WTC11 (cell line): Measurements from ENCODE around the gene IZUMO2.

Source experiments
- IRF2 ChIP-seq: sonication (generic); formaldehyde crosslinking; IDR thresholded peaks from 2 replicates; pipeline ENCODE4 v1.8.0; 2022; ENCODE audit warnings: low read depth, missing genetic modification reagents, borderline replicate concordance
- JUN ChIP-seq: sonication (generic); formaldehyde crosslinking; IDR thresholded peaks from 2 replicates; pipeline ENCODE4 v1.8.0; 2023; ENCODE audit warnings: mild to moderate bottlenecking, missing genetic modification reagents
- NR2C2 ChIP-seq: sonication (generic); formaldehyde crosslinking; IDR thresholded peaks from 2 replicates; pipeline ENCODE4 v1.8.0; 2022; ENCODE audit warnings: mild to moderate bottlenecking, missing genetic modification reagents
- ZNF423 ChIP-seq: fragments of 250-450 bp; sonication (Bioruptor Pico); IDR thresholded peaks from 2 replicates; pipeline ENCODE4 v2.1.2; 2022; ENCODE audit warnings: mild to moderate bottlenecking, moderate library complexity
- TF ChIP-seq, protein P1 (sequence below): fragments of 200-600 bp; IDR thresholded peaks from 2 replicates; pipeline ENCODE4 v1.8.0; 2022; ENCODE audit warnings: antibody characterized with exemption
- TF ChIP-seq, protein P2 (sequence below): sonication (generic); formaldehyde crosslinking; IDR thresholded peaks from 2 replicates; pipeline ENCODE4 v1.8.0; 2022; ENCODE audit warnings: mild to moderate bottlenecking, missing genetic modification reagents
- TF ChIP-seq, protein P3 (sequence below): sonication (generic); formaldehyde crosslinking; conservative IDR thresholded peaks from 2 replicates; pipeline ENCODE4 v1.8.1; 2022; ENCODE audit warnings: mild to moderate bottlenecking, missing genetic modification reagents
- TF ChIP-seq, protein P4 (sequence below): sonication (generic); formaldehyde crosslinking; IDR thresholded peaks from 2 replicates; pipeline ENCODE4 v1.8.1; 2023; ENCODE audit warnings: mild to moderate bottlenecking, missing genetic modification reagents, borderline replicate concordance
- TF ChIP-seq, protein P5 (sequence below): sonication (generic); formaldehyde crosslinking; IDR thresholded peaks from 2 replicates; pipeline ENCODE4 v1.8.1; 2023; ENCODE audit warnings: mild to moderate bottlenecking, missing genetic modification reagents
- TF ChIP-seq, protein P6 (sequence below): sonication (generic); formaldehyde crosslinking; IDR thresholded peaks from 2 replicates; pipeline ENCODE4 v1.8.0; 2022; ENCODE audit warnings: mild to moderate bottlenecking, missing genetic modification reagents
- TF ChIP-seq, protein P7 (sequence below): sonication (generic); formaldehyde crosslinking; IDR thresholded peaks from 2 replicates; pipeline ENCODE4 v1.8.0; 2023; ENCODE audit warnings: missing genetic modification reagents

DNA sequence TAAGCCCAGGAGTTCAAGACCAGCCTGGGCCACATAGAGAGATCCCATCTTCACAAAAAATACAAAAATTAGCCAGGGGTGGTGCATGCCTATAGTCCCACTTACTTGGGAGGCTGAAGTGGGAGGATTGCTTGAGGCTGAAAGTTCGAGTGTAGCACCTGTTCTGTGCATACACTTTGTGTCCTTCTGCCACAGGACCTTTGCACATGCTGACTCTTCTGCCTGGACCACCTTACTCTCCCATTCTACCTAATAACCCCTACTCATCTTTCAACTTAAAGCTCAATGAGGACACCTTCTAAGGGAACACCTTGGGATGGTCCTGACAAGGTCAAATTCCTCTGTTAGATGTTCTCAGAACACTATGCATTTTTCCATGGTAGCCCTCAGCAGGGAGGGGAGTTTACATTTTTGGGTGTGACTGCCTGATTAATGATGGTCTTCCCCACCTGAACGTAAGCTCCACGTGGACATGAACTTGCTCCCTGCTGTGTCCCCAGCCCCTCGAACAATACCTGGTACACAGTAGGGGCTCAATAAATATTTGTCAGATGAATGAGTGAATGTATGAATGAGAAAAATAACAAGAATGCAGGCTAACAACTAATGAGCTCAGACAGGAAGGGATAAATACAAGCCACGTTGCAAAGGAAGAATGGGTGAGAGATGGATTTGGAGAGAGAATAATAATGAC, 11.2 kb upstream of the IZUMO2 start:
- TF ChIP-seq NR2C2 (no peak), JUN (CRISPR knock-in tag) (no peak), IRF2 (CRISPR knock-in tag) (no peak), ZNF423 (CRISPR knock-in tag) (no peak)
- TF ChIP-seq, protein P1, sequence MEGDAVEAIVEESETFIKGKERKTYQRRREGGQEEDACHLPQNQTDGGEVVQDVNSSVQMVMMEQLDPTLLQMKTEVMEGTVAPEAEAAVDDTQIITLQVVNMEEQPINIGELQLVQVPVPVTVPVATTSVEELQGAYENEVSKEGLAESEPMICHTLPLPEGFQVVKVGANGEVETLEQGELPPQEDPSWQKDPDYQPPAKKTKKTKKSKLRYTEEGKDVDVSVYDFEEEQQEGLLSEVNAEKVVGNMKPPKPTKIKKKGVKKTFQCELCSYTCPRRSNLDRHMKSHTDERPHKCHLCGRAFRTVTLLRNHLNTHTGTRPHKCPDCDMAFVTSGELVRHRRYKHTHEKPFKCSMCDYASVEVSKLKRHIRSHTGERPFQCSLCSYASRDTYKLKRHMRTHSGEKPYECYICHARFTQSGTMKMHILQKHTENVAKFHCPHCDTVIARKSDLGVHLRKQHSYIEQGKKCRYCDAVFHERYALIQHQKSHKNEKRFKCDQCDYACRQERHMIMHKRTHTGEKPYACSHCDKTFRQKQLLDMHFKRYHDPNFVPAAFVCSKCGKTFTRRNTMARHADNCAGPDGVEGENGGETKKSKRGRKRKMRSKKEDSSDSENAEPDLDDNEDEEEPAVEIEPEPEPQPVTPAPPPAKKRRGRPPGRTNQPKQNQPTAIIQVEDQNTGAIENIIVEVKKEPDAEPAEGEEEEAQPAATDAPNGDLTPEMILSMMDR = no peak
- TF ChIP-seq, protein P2, sequence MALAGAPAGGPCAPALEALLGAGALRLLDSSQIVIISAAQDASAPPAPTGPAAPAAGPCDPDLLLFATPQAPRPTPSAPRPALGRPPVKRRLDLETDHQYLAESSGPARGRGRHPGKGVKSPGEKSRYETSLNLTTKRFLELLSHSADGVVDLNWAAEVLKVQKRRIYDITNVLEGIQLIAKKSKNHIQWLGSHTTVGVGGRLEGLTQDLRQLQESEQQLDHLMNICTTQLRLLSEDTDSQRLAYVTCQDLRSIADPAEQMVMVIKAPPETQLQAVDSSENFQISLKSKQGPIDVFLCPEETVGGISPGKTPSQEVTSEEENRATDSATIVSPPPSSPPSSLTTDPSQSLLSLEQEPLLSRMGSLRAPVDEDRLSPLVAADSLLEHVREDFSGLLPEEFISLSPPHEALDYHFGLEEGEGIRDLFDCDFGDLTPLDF (CRISPR knock-in tag) = no peak
- TF ChIP-seq, protein P3, sequence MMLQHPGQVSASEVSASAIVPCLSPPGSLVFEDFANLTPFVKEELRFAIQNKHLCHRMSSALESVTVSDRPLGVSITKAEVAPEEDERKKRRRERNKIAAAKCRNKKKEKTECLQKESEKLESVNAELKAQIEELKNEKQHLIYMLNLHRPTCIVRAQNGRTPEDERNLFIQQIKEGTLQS (CRISPR knock-in tag) = no peak
- TF ChIP-seq, protein P4, sequence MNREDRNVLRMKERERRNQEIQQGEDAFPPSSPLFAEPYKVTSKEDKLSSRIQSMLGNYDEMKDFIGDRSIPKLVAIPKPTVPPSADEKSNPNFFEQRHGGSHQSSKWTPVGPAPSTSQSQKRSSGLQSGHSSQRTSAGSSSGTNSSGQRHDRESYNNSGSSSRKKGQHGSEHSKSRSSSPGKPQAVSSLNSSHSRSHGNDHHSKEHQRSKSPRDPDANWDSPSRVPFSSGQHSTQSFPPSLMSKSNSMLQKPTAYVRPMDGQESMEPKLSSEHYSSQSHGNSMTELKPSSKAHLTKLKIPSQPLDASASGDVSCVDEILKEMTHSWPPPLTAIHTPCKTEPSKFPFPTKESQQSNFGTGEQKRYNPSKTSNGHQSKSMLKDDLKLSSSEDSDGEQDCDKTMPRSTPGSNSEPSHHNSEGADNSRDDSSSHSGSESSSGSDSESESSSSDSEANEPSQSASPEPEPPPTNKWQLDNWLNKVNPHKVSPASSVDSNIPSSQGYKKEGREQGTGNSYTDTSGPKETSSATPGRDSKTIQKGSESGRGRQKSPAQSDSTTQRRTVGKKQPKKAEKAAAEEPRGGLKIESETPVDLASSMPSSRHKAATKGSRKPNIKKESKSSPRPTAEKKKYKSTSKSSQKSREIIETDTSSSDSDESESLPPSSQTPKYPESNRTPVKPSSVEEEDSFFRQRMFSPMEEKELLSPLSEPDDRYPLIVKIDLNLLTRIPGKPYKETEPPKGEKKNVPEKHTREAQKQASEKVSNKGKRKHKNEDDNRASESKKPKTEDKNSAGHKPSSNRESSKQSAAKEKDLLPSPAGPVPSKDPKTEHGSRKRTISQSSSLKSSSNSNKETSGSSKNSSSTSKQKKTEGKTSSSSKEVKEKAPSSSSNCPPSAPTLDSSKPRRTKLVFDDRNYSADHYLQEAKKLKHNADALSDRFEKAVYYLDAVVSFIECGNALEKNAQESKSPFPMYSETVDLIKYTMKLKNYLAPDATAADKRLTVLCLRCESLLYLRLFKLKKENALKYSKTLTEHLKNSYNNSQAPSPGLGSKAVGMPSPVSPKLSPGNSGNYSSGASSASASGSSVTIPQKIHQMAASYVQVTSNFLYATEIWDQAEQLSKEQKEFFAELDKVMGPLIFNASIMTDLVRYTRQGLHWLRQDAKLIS (CRISPR knock-in tag) = no peak
- TF ChIP-seq, protein P5, sequence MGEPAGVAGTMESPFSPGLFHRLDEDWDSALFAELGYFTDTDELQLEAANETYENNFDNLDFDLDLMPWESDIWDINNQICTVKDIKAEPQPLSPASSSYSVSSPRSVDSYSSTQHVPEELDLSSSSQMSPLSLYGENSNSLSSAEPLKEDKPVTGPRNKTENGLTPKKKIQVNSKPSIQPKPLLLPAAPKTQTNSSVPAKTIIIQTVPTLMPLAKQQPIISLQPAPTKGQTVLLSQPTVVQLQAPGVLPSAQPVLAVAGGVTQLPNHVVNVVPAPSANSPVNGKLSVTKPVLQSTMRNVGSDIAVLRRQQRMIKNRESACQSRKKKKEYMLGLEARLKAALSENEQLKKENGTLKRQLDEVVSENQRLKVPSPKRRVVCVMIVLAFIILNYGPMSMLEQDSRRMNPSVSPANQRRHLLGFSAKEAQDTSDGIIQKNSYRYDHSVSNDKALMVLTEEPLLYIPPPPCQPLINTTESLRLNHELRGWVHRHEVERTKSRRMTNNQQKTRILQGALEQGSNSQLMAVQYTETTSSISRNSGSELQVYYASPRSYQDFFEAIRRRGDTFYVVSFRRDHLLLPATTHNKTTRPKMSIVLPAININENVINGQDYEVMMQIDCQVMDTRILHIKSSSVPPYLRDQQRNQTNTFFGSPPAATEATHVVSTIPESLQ (CRISPR knock-in tag) = no peak
- TF ChIP-seq, protein P6, sequence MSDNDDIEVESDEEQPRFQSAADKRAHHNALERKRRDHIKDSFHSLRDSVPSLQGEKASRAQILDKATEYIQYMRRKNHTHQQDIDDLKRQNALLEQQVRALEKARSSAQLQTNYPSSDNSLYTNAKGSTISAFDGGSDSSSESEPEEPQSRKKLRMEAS = no peak
- TF ChIP-seq, protein P7, sequence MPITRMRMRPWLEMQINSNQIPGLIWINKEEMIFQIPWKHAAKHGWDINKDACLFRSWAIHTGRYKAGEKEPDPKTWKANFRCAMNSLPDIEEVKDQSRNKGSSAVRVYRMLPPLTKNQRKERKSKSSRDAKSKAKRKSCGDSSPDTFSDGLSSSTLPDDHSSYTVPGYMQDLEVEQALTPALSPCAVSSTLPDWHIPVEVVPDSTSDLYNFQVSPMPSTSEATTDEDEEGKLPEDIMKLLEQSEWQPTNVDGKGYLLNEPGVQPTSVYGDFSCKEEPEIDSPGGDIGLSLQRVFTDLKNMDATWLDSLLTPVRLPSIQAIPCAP (CRISPR knock-in tag) = no peak
